CD4-positive, alpha-beta T cell treated with Interleukin-17A for 1 hour (primary cell): ENCODE measurements around the gene RCAN3.
"Not testable (repeated sequence)": the region's sequence is repeated elsewhere in the genome, so short reads cannot be mapped to it uniquely, and the experiment has no call there.

Experiments used
- DNase-seq: peaks from one replicate; pipeline ENCODE4 v3.0.0-alpha.2; 2020

The RCAN3 gene

DNA sequence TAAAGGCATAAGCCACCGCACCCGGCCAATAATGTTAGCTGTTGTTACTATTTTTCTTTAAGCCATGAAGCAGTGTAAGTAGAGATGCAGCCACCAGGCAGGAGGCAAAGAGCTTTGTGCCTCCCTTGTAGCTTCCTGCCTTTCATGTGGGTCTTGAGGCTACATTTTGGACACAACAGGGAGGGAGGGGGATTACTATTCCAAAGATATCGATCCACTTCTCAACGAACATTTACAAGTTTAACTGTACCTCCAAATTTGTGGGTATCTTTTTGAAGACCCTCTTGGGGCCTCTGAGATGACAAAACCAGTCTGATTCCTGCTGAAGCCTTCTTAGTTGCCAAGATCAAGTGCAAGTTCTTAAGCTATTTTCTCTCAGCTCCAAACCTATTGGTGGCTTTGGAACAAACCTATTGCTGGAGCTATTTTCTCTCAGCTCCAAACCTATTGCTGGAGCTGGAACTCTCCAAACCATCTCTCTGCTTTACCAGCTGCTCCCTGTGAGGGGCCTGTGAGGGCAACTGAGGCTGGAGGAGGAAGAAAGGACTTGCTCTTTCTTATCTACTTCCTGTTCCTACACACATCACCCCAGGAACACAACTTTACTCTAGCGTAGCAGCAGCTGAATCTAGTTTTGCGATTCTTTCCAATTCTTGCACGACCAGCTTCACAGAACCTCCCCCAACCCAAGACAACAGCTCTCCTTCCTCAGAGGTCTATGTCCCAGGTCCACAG is 16.1 kb upstream of the RCAN3 start:
- peak; percentile 73 for DNase-seq

DNA sequence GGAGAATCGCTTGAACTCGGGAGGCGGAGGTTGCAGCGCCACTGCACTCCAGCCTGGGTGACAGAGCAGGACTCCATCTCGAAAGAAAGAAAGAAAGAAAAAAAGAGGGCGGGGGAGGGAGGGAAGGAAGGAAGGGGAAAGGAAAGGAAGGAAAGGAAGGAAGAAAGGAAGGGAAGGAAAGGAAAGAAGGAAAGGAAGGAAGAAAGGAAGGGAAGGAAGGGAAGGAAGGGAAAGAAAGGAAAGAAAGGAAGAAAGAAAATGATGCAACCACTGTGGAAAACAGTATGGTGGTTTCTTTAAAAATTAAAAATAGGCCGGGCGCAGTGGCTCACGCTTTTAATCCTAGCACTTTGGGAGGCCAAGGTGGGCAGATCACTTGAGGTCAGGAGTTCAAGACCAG is 15.2 kb upstream of the RCAN3 start:
- no peak for DNase-seq

DNA sequence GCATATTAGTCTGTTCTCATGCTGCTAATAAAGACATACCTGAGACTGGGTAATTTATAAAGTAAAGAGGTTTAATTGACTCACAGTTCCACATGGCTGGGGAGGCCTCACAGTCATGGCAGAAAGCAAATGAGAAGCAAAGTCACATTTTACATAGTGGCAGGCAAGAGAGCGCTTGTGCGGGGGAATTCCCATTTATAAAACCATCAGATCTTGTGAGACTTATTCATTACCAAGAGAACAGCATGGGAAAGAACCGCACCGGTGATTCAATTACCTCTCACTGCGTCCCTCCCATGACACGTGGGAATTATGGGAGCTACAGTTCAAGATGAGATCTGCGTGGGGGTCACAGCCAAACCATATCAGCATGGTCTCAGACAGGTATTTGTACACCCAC is 14.5 kb upstream of the RCAN3 start:
- DNase-seq: peak; percentile 56

DNA sequence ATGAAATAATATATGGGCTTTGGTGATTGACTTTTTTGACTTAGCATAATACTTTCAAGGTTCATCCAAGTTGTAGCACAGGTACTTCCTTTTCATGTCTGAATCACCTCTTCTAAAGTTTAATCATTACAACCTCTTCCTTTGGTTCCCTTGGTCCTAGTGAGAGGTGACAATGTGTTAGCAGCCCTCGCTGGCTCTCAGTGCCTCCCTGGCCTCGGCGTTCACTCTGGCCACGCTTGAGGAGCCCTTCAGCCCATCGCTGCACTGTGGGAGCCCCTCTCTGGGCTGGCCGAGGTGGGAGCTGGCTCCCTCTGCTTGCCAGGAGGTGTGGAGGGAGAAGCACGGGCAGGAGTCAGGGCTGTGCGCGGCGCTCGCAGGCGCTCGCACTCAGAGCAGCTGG is 13.0 kb upstream of the RCAN3 start:
- no peak for DNase-seq

DNA sequence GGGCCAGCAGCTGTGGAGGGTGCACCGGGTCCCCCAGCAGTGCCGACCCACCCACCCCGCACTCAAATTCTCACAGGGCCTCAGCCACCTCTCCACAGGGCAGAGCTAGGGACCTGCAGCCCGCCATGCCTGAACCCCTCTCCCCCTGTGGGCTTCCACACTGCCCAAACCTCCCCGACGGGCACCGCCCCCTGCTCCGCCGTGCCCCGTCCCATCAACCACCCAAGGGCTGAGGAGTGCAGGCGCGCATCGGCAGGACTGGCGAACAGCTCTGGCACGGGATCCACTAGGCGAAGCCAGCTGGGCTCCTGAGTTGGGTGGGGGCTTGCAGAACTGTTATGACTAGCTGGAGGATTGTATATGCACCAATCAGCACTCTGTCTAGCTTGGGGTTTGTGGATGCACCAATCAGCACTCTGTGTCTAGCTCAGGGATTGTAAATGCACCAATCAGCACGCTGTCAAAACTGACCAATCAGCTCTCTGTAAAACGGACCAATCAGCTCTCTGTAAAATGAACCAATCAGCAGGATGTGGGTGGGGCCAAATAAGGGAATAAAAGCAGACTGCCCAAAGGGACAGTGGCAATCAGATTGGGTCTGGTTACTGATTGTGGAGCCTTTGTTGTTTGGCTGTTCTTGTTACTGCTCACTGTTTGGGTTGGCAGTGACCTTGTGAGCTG is 12.4 kb upstream of the RCAN3 start:
- DNase-seq: no peak

DNA sequence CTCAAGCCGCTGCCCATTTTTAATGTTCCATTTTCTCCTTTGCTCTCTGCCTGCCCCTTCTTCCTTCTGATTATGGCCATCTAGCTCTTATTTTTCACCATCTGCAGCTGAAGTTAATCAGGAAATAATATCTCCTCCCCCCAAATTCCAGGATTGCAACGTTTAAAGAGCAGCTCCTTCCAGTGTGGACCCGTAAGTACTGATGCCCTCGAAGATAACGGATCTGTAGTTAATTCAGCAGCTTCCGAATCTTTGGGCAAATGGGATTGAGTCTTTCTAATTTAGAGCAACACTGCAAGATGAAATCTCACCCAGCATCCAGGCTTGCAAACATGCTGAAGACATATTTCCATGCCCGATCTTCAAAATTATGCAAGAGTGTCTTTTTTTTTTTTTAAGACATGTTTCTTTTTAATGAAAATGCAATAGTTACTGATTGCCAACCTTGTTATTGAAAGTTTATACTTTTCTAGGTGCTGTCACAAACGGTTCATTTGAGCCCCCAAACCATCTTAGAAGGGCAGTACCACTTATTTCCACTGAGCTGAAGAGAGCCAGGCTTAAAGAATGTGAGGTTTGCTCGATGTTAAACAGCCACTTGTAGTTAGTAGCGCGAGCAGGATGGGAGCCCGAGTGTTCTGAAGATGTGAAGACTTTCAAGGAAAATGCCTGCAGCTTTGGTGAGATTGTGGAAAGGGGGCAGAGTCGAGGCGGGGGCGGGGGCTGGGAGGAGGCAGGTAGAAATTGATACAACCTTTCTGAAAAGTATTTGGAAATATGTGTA is 10.9 kb upstream of the RCAN3 start:
- DNase-seq: no peak

DNA sequence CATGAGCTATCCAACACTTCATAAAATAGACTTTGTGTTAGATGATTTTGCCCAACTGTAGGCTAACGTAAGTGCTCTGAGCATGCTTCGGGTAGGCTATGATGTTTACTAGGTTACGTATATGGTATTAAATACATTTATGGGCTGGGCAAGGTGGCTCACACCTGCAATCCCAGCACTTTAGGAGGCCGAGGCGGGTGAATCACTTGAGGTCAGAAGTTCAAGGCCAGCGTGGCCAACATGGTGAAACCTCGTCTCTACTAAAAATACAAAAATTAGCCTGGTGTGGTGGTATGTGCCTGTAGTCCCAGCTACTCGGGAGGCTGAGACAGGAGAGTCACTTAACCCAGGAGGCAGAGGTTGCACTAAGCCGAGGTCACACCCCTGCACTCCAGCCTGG is 9.7 kb upstream of the RCAN3 start:
- DNase-seq: not testable (repeated sequence)

DNA sequence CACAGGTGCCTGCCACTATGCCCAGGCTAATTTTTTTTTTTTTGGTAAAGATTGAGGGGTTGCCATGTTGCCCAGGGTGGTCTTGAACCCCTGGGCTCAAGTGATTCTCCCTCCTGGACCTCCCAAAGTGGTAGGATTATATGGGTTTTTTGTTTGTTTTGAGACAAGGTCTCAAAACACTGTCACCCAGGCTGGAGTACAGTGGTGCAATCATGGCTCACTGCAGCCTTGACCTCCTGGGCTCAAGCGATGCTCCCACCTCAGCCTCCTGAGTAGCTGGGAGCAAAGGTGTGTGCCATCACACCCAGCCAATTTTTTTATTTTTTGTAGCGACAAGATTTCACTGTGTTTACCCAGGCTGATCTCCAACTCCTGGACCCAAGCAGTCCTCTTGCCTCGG is 8.9 kb upstream of the RCAN3 start:
- DNase-seq: no peak

DNA sequence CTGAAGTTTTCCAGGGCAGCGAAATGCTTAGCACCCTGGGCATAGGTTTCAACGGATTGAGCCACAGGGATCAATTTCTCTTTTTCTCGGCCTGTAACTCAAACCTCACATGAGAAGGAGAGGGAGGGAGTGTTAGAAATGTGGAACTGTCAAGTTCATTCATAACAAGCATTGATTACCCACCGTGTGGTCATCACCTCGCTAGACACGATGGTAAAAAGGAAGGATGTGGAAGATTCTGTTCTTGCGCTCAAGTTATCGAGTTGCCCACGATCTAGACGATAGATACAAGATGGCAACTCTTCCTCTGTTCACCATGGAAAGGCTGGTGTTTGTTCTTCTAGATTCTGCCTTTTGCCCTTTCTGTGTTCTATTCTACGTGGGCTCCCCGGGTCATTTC is 4.0 kb upstream of the RCAN3 start:
- peak; percentile 38 for DNase-seq

DNA sequence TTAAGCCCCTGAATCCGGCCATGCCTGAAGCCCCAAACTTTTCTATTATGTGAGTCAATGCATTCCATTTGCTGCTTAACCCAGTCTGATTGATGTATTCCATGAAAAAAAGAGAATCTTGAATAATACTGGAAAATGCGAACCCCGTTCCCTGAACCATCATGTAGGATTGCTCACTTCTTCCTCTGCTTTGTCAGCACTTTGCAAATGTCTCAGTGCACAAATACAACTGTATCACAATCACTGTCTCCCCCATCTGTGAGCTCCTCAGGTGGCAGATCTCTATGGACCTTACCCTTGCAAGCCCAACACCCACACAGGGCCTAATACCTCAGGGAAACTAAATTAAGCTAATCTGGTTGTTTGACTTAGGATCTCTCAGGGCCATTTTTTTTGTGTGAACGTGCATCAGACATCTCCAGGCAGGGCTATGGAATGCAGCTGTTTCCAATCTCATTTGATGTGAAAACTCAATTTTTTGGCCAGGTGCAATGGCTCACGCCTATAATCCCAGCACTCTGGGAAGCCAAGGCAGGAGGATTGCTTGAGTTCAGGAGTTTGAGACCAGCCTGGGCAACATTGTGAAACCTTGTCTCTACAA is 2.1 kb upstream of the RCAN3 start:
- no peak for DNase-seq

DNA sequence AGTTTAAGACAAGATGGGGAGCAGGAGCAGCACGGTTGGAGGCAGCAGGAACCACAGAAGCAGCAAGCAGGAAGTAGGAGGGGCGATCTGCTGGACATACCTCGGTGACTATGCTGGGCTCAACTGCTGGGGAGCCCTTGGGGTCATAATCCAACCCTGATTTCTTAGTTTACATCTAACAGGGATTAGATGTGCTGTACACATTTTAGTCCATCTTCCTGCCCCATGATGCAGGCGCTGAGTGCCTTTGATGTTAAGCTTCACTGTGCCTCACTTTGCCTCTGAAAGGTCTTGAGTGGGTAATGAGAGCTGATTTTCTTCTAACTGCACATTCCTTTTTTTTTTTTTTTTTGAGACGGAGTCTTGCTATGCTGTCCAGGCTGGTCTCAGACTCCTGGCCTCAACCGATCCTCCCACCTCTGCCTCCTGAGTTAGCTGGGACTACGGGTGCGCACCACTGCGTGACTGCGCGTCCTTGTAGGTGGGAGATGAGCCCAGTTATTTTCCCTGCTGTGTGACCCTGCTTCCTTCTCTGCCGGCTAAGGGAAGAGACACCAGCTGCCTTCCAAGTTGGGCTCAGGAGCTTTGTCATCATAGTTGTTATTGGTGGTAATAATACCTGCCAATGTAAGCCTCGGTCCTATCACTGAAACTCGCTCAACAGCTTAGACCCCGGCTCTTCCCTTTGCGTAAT is 1.1 kb upstream of the RCAN3 start:
- peak; percentile 56 for DNase-seq

DNA sequence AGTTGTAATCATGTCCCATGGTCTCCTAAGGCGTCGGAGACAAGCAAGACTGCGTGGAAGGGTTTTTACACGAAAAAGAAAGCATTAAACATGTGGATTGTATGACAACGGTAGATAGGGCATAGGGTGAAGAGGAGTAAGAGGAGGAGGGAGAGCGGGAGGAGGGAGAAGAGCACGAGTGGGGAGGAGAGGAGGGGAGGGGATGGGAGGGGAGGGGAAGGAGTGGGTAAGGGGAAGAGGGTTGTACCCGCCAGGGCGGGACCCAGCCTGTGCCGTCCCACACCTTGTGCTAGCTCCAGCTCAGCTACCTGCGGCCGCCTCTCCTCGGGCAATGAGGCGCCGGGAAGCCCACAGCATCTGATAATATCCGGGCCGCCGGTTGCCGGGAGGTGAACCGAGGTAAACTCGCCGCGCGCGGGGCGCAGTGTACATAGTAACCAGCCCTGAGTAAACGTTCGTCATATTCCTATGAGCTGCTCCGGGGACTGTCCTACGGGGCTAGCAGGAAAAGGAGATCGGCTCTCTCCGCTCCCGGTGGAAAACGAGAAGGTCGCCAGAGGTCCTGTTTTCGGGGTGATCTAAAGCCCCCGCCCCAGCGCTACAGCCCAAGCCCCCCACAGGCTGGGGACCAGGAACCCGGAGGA is 449 bp upstream of the RCAN3 start:
- peak; percentile 89 for DNase-seq

DNA sequence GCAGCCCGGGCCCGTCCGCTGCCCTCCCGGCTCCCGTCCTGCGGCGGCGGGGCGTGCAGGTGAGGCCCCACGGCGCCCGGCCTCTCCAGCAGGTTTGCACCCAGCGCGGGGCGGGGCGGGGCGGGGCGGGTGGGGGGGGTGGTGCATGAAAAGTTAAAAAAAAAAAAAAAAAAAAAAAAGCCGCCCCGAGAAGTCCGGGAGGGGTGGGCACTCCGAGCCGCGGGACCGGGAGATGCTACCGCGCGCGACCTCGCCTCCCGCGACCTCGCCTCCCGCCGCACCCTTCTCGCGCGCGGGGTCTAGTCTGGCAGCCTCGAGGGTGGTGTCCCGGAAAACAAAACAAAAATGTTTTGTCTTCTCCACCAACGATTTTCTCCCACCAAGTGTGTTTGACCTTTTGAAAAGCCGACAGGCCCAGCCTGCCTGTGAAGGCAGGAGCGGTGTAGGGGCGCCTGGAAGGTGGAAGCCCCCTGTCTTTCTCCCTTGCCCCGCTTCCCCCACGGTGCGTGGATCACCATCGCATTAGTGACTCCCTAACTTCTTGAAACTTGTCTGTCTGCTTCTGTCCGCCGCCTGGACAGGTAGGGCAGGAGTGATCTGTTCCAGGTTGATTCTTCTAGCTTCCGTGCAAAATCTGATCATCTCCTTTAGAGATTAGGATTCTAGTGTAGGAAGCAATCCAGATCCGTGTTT is 569 bp downstream of the RCAN3 start:
- peak; percentile 53 for DNase-seq

DNA sequence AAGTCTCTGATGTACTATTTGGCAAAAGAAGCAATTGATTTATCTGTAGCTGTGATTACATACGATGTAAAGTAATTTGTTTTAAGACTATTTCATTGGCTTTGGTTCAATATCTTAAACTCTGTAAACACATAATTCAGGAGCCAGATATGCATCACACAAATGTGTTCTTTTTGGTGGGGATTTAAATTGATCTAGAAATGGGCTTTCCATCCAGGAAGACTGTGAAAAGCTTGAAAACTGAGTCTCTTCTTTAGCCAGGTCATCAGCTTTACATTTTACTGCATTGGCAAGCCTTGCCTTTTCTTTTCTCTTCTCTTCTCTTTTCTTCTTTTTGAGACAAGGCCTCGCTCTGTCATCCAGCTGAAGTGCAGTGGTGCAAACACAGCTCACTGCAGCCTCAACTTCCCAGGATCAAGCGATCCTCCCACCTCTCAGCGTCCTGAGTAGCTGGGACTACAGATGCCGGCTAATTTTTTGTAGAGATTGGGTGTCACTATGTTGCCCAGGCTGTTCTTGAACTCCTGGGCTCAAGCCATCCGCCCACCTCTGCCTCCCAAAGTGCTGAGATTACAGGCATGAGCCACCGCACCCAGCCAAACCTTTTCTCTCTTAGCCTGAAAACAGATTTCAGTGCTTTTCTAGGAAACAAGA is 1.4 kb downstream of the RCAN3 start:
- peak; percentile 21 for DNase-seq

DNA sequence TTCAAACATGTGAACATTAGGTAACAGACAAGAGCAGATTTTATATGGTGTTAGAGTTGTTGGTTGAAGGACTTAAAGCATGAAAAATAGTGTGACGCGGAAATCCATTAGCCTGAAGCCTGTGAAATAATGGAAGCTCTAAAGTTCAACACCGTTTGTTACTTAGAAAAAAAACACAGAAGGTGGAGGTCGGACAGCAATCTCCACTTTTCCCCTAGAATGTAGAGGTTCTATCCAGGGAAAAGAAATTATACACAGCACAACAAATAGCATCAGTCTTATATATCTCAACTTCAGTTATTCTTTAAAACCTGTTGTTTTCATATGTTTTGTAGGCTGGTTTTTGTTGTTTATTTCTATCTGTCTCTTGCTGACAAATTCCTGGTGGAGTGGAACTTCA is 1.9 kb downstream of the RCAN3 start:
- DNase-seq: no peak

DNA sequence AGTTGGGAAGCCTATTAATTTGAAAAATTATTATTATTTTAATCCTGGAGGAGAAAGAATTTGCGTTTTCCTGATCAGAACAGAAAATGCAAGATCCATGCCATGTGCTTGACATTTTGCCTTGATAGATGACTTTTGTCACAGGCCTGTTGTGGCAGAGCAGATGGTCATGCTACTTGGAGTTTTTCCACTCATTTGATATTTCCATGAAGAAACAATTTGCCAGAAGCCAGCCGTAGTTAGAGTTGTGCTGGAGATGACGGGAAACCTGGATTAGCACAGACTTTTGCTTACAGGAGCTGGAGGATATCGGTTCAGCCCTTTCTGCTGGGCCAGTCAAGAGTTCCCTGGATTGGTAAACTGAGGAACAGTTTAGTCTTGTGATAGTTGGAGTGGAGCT is 3.2 kb downstream of the RCAN3 start:
- no peak for DNase-seq

DNA sequence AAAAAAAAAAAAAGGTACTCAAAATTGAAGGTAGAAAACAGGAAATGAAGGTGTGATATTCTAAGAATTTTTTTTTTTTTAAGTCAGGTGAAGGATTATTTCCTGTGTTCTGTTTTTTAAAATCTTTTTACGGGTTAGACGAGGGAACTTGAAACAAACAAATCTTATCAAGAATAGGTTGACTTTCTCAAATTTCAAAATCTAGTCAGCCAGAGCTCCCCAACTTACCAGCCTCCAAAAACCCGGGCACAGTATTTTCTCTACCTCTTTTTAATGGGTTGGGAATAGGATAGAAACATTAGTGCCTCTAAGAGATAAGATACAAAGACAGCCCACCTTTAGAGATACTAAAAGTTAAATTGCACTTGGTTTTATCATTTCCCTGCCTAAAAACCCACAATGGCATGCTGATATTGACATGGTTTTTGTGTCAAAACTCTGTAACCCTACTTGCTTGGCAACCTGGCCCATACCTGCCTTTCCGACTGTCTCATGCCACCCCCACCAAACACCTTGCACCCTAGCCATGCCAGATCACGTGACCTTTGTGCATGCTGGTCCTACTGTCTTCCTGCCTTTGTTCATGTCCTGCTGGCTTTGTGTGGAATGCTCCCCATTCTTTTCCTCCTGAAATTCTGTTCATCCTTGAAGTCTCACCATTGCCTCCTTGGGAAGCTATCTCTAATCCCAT is 4.2 kb downstream of the RCAN3 start:
- DNase-seq: peak; percentile 62

DNA sequence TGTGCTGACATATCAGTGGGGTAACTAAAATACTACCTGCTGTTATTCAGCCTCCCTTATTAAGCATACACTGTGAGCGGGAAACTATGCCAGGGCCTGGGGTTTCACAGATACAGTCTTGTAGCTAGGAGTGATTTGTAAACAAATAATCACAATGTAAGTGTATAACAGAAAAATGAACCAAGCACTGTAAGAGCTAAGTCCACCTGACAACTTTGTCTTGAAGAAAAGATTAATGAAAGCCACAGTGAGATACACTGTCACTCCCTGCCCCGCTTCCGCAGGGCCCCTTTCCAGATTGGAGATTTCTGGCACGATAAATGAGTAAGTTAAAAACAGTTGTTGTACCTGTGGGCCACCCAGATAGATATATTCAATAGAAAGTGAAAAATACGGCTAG is 4.8 kb downstream of the RCAN3 start:
- peak; percentile 66 for DNase-seq

DNA sequence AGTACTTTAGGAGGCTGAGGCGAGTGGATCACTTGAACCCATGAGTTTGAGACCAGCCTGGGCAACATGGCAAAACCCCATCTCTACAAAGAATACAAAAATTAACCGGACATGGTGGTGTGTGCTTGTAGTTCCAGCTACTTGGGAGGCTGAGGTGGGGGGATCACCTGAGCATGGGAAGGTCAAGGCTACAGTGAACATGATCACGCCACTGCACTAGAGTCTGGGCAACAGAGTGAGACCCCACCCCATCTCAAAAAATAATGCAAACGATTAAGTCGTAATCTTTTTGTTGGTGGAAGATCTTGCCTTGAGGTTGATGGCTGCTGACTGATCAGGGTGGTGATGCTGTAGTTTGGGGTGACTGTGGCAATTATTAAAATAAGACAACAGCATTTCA is 6.3 kb downstream of the RCAN3 start:
- DNase-seq: no peak

DNA sequence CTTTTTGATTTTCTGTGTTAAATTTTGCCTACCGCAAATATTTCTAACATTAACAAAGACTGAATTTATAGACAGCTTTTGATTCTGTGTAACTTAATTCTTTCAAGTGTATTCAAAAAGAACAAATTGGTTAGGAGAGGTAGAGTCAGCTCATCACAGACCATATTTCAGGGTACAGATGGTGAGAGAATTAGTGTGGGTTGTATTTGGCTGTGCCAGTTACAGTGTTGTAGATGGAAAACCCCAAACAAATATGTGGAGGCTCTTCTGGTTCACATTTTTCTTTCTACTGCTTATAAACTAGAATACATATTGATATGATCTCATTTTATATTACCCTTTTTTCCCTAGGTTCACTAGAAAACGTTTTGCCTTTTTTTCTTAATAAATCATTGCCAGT is 11.1 kb downstream of the RCAN3 start:
- no peak for DNase-seq

DNA sequence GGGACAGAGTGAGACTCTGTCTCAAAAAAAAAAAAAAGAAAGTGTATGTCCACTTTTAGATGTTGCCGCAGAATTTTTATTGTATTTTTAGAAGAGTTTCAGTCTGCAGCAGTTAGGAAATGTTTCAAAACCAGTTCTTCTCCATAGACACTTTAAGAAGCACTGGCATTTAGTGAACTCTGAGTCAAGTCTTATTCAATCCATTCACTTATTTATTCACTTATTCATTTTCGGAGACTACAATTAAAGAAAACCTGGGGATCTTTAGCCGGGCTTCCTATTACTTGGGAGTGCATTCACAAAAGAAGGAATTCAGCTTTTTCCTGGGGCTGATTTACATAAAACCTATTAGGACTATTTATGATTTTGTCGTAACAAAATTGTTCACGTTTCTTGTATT is 12.3 kb downstream of the RCAN3 start:
- no peak for DNase-seq
